GM19035 (cell line): ENCODE data around the gene TAF6.

Experiments used
- ATAC-seq: cut with Tn5 transposase; IDR thresholded peaks from one replicate; pipeline ENCODE4 v1.9.1; 2021; ENCODE audit not compliant: unreplicated experiment

TAF6 gene

DNA sequence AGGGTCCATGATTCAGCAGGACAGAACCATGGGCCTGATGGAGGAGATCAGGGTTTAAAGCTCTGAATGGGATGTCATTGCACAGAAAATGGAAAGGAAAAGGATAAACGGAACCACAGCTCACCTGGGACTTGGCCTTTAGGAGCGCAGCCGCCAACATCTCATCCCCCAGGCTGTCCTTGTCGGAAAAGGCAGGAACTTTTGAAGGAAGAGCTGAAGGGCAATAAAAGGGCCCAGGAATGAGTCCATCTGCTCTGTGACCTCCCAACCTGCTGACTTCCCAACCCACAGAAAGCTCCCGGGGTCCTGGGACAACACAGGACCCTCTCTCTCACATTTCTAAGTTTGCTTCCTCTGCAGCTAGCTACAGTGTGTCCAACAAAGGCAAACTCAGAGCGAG is 43.7 kb downstream of the TAF6 start:
- no peak for ATAC-seq

DNA sequence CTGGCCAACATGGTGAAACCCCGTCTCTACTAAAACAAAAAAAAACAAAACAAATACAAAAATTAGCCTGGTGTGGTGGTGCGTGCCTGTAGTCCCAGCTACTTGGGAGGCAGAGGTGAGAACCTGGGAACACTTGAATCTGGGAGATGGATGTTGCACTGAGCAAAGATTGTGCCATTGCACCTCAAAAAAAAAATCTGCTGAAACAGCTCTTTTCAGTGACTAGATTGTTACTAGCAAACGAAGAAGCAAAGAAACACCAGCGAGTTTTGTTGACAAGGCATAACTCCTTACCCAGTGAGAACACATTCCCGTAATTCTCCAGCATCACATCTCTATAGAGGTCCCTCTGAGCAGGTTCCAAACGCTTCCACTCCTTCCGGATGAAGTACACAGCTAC is 44.3 kb downstream of the TAF6 start:
- ATAC-seq, result no peak

DNA sequence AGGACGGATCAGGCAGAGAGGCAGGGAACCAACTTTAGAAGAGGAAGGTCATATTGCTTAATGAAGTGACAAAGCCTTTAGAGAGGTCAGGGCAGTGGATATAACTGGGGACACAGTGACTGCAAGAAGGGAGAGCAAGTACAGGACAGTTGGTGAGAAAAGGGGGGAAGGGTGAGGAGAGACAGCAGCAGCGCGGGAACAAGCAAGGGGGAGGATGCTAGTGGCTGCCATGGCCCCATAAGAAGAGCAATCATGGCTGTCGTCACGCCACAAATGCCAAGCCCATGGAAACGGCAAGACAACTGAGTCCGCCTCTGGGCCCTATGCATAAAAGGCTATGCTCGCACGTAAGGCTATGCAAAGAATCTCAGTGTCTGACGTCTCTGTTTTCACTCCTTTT is 46.7 kb downstream of the TAF6 start:
- ATAC-seq, result no peak

DNA sequence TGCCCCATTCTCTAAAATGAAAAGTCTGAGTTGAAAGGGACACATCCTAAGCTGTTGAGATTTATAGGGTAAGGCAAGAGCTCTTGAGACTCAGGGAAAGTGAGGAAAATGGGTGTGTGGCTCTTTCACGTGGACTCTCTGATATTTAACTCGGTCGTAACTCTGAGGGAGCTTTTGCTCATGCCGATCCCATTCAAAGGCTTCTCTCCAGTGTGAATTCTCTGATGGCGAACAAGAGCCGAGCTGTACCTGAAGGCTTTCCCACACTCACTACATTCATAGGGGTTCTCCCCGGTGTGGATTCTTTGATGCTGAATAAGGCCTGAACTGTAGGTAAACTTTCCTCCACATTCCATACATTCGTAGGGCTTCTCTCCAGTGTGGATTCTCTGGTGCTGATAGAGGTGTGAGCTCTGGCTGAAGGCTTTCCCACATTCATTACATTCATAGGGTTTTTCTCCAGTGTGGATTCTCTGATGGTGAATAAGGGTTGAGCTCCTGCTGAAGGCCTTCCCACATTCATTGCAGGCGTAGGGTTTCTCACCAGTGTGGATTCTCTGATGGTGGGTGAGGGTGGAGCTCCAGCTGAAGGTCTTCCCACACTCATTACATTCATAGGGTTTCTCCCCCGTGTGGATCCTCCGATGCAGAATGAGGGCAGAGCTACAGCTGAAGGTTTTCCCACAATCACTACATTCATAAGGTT is 48.0 kb downstream of the TAF6 start:
- no peak for ATAC-seq

DNA sequence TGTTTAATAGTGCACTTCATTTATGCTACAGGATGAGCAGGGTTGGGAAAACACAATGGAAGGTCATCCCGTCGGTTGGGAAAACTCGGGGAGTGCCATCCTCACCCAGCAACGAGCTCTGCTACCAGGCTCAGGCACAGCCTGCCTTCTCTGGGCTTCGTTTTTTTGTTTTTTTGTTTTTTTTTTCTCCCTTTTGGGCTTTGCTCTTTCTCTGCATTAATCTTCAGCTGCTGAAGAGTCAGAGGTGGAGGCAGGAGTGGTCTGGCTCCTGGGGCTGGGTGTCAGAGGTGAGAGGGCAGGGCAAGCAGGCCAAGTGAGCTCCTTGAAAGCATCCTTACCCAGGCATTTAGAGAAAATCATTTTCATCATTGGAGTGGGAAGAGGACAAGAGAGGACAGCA is 49.2 kb downstream of the TAF6 start:
- no peak for ATAC-seq

DNA sequence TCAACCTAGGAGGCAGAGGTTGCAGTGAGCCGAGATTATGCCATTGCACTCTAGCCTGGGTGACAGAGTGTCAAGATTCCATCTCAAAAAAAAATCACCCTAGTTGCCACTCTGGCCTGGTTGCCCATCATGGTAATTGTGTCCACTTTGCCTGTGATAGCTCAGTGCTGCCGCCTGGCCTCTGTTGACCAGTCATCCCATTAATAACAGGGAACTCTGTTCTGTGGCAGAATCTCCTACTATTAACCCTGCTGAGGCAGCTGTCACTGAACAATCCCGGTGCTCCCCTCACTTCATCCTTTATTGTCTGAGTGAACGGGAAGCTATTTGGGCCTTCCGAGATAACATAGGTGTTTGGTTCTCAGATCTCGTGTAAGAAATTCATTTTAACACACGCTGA is 52.2 kb downstream of the TAF6 start:
- ATAC-seq, result no peak

DNA sequence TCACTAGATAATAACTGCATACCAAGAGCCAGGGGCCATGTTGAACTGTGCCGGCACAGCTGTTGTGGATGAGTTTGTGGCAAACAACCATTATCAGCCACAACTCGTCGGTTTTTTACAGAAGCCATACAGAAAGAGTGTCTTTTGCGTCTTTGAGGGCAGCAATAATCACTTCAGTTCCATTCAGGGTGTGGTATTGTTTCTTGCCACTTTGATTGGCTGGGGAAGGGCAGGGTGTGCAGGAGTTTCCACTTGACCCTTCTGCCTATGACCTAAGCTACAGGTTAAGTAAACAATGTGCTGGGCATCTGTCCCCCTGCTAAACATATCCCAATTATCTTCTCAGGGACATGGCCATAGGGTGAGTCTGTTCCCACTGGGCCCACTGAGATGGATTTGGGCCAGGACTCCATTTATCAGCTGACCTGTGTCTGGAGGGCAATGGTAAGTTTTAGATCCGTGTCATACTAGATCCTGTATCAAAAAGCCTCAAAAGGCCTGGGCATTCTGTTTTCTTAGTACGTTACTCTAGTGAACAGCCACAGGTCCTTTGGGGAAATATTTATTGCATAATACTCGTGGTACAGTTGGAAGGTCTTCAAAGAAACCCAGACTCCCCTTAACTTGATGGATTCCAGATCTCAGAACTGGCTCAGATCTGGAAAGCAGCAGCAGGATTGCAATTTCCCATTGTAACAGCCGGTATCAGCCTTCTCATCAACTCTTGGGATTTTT is 53.5 kb downstream of the TAF6 start:
- no peak for ATAC-seq

DNA sequence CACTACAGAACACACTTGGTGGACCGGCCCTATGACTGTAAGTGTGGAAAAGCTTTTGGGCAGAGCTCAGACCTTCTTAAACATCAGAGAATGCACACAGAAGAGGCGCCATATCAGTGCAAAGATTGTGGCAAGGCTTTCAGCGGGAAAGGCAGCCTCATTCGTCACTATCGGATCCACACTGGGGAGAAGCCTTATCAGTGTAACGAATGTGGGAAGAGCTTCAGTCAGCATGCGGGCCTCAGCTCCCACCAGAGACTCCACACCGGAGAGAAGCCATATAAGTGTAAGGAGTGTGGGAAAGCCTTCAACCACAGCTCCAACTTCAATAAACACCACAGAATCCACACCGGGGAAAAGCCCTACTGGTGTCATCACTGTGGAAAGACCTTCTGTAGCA is 55.0 kb downstream of the TAF6 start:
- no peak for ATAC-seq

DNA sequence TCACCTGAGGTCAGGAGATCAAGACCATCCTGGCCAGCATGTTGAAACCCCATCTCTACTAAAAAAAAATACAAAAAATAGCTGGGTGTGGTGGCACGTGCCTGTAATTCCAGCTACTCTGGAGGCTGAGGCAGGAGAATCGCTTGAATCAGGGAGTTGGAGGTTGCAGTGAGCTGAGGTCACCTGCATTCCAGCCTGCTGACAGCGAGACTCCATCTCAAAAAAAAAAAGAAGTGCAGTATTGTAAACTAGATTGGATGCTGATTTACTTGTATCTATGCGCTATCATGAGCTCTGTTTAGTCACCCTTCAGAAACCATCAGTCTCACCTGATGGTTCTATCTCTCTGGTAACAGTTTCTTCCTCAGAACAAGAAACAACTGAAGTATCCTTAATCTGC is 55.8 kb downstream of the TAF6 start:
- ATAC-seq, result no peak

DNA sequence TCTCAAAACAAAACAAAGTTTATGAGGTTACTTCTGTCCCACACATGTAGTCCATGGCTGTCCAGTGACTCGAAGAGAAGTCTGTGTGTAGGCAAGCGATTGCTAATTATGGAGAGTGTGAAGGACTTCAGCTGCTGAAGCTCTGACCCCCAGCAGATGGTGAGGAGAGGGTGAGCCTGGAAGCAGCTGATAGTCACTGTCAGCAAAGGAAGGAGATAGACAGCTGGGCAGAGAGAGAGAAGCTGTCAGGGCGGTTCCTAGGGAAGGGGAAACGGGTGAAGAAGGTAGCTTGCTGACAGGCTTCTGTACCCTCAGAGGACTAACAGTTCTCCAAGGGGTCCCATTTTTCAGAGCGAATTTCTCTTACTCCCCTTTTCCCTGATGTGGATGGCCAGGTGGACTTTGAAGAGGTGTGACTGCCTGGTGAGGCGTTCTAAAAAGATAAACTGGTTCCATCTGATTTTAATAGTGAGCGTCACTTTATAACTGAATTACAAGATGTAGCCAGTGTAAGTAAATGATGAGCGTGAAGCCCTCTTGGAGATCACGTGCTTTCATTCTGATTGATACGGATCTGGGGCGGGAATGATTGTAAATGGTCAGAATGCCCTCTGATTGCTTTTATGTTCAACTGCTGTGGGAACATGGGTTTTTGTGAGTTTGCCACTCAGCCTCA is 57.5 kb downstream of the TAF6 start:
- no peak for ATAC-seq

DNA sequence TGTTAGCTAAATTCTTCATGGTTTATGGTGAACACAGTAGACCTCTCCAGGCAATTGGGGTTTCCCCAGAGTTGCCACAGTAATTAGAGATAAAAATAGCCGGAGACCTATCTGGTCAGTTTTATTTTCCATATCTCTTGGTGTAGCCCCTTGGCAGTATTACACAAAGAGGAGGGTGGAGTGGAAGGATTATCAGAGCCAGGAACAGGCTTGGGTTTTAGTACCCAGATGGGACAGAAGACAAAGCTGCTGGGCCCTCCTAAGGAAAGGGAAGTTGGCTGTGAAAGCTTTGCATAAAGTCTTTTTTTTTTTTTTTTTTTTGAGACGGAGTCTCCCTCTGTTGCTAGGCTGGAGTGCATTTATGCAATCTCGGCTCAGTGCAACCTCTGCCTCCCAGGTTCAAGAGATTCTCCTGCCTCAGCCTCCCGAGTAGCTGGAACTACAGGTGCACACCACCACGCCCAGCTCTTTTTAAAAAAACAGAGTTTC is 59.9 kb downstream of the TAF6 start:
- ATAC-seq, result no peak
